Measurements from ENCODE around the gene SYNM.
"Not testable (repeated sequence)": the region's sequence is repeated elsewhere in the genome, so short reads cannot be mapped to it uniquely, and the experiment has no call there.

Gene SYNM, protein sequence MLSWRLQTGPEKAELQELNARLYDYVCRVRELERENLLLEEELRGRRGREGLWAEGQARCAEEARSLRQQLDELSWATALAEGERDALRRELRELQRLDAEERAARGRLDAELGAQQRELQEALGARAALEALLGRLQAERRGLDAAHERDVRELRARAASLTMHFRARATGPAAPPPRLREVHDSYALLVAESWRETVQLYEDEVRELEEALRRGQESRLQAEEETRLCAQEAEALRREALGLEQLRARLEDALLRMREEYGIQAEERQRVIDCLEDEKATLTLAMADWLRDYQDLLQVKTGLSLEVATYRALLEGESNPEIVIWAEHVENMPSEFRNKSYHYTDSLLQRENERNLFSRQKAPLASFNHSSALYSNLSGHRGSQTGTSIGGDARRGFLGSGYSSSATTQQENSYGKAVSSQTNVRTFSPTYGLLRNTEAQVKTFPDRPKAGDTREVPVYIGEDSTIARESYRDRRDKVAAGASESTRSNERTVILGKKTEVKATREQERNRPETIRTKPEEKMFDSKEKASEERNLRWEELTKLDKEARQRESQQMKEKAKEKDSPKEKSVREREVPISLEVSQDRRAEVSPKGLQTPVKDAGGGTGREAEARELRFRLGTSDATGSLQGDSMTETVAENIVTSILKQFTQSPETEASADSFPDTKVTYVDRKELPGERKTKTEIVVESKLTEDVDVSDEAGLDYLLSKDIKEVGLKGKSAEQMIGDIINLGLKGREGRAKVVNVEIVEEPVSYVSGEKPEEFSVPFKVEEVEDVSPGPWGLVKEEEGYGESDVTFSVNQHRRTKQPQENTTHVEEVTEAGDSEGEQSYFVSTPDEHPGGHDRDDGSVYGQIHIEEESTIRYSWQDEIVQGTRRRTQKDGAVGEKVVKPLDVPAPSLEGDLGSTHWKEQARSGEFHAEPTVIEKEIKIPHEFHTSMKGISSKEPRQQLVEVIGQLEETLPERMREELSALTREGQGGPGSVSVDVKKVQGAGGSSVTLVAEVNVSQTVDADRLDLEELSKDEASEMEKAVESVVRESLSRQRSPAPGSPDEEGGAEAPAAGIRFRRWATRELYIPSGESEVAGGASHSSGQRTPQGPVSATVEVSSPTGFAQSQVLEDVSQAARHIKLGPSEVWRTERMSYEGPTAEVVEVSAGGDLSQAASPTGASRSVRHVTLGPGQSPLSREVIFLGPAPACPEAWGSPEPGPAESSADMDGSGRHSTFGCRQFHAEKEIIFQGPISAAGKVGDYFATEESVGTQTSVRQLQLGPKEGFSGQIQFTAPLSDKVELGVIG (N-terminal part only)

DNA sequence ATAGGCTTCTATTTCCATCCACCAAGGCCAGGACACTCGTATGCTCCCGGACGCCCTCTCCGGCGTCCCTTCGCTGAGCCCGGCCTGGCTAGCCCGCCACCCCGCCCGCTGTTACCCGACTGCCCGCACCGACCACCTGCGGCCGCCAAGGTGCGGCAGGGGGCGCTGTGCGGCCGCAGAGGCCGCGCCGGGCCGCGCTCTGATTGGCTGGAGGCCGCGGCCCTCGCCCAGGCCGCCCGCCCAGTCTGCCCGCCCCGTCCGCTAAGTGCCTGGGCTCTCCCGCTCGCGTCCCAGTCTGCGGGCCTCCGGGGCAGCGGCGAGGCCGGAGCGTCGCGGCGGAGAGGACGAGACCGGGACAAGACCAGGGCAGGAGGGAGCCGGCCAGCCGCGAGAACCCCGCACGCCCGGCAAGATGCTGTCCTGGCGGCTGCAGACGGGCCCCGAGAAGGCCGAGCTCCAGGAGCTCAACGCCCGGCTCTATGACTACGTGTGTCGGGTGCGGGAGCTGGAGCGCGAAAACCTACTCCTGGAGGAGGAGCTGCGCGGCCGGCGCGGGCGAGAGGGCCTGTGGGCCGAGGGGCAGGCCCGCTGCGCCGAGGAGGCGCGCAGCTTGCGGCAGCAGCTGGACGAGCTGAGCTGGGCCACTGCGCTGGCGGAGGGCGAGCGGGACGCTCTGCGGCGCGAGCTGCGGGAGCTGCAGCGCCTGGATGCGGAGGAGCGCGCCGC lies at the start of gene SYNM:
SYNM (plus strand) TSS at position 293 of the 726 bp plus-strand sequence; CDS start at position 413, 120 bp downstream.
- DNase-seq (ENCODE audit: low read depth, low spot score): no peak

GRCh38 chr15:99055555-99056134 lies 49.2 kb upstream of the SYNM start:
- DNase-seq (ENCODE audit: low read depth, low spot score): no peak
- H3K27ac ChIP-seq: no peak overlapping the region

More for the DNA sequence above, at the start of gene SYNM:
- H3K27ac ChIP-seq: no peak within 1 kb of the TSS

- DNase-seq (ENCODE audit: low read depth, low spot score): no peak
- H3K27ac ChIP-seq: no peak overlapping the region
These were observed 47.9 kb upstream of the SYNM start for GRCh38 chr15:99057020-99057419.

- no peak overlapping the region for H3K27ac ChIP-seq
- DNase-seq (ENCODE audit: low read depth, low spot score): no peak
These were observed 47.0 kb upstream of the SYNM start for GRCh38 chr15:99057697-99058420.

DNA sequence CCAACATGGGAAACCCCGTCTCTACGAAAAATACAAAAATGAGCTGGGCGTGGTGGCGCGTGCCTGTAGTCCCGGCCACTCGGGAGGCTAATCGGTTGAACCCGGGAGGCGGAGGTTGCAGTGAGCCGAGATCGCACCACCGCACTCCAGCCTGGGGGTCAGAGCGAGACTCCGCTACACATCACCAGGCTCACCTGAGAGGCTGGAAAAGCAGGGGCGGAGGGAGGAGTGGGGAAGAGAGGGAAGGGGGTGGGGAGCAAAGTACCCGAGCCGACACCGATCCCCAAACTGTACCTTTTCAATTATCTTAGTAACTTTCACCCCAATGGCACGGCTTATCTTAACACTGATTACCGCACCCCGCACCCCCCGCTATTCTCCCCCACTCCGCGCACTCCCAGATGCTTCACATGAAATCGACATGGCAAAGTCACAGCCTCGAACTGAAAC lies 46.4 kb upstream of the SYNM start:
- no peak for DNase-seq (ENCODE audit: low read depth, low spot score)
- H3K27ac ChIP-seq: no peak overlapping the region

- H3K27ac ChIP-seq: no peak overlapping the region
- no peak for DNase-seq (ENCODE audit: low read depth, low spot score)
These were observed 45.6 kb upstream of the SYNM start for GRCh38 chr15:99059010-99059981.

DNA sequence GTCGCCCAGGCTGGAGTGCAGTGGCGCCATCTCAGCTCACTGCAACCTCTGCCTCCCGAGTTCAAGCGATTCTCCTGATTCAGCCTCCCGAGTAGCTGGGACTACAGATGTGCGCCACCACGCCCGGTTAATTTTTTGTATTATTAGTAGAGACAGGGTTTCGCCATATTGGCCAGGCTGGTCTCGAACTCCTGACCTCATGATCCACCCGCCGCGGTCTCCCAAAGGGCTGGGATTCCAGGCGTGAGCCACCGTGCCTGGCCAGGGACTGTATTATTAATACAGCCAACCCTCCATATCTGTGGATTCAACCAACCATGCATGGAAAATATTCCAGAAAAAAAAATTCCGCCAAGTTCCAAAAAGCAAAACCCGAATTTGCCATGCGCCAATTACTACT lies 44.7 kb upstream of the SYNM start:
- not testable (repeated sequence) for DNase-seq (ENCODE audit: low read depth, low spot score); H3K27ac ChIP-seq

DNA sequence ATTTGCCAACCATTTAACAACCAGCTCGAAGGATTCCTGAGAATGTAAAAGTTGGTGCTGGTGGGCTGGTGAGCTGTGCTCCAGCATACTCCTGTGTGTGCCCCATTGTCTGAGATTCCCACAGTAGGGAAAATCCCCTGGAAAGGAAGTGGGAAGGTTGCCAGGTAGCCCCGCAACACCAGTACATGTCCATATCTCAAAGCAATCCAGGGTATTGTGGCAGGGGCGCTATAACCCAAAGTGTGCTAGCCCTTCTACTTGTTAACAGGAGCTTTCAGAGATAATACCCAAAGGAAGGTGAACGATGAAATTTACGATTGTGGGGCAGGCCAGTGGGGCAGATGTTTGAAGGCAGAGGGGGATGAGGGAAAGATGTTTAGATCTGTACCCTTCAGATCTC lies 42.7 kb upstream of the SYNM start:
- no peak for DNase-seq (ENCODE audit: low read depth, low spot score)
- H3K27ac ChIP-seq: no peak overlapping the region

- H3K27ac ChIP-seq: no peak overlapping the region
- no peak for DNase-seq (ENCODE audit: low read depth, low spot score)
These were observed 36.7 kb upstream of the SYNM start for GRCh38 chr15:99068186-99068585.

GRCh38 chr15:99070208-99070607 lies 34.7 kb upstream of the SYNM start:
- no peak overlapping the region for H3K27ac ChIP-seq
- DNase-seq (ENCODE audit: low read depth, low spot score): no peak

DNA sequence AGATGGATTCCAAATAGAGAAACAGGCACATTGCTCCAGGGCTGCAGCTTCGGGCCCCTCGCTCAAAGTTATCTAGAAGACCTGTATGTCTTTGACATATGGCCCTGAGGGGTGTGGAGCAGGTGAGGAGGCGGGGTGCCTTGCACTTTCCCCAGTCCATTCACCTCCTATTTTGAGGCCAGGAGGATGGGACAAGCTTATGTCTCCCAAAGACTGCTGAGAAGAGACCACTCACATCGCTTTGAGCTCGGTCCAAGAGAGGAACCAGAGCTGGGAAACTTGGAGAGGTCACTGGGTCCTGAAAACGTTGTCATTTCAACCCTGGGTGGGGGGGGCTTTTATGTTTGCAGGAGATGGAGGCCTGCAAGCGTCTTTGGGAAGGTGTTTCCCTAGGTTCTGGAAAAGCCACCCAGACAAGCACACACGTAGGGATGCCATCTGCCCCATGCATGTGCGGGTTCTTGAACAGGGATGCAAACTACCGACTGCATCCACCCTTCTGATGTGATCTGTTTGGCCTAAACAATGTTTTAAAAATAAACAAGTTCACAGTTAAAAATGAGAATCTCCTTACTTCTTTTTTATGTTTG lies 33.7 kb upstream of the SYNM start:
- no peak overlapping the region for H3K27ac ChIP-seq
- DNase-seq (ENCODE audit: low read depth, low spot score): no peak

- DNase-seq (ENCODE audit: low read depth, low spot score): no peak
- H3K27ac ChIP-seq: no peak overlapping the region
These were observed 31.7 kb upstream of the SYNM start for GRCh38 chr15:99073008-99073717.

DNA sequence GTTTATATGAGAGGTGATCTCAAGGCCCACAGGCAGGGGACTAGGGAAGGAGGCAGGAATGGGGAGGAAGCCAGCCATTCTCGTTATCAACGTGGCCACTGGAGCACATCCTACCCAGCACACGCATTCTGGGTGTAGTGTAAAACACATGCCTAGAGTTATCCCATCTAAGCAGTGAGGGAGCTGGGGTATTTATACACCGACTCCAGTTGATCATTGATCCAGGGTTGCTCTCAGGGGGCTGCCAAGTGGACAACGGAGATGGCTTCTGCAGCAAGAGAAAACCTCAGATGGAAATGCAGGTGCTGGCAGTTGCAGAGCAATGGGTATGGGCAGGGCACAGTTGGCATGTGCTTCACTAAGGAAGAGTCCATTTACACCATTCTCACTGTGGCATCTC lies 30.4 kb upstream of the SYNM start:
- H3K27ac ChIP-seq: no peak overlapping the region
- DNase-seq (ENCODE audit: low read depth, low spot score): no peak

GRCh38 chr15:99075059-99075652 lies 29.7 kb upstream of the SYNM start:
- H3K27ac ChIP-seq; DNase-seq (ENCODE audit: low read depth, low spot score): not testable (repeated sequence)

DNA sequence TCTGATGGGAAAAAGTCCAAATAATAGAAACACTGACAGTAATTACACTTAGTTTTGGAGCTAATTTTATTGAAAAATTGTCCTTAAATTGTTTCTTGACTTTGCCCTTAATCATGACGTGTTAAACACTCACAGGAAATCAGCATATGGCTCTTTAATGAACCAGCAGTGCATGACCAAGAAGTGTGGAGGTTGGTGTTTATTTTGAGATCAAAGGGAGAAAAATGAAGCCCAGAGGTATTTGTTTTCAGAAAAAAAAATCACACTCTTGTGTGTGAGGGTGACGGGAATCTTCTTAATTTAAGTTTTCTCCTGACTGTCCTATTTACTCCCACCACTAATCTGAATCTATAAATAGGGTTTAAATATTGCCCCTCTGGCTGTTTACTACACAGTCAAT lies 28.8 kb upstream of the SYNM start:
- DNase-seq (ENCODE audit: low read depth, low spot score): no peak
- no peak overlapping the region for H3K27ac ChIP-seq

Measured in epithelial cell of prostate (primary cell).